Right lobe of liver (tissue), 6 donors: ENCODE results near the gene TRPT1. TPM values are rescaled to one million over a fixed set of nuclear protein-coding genes. Genes with fewer than 3 reads are reported as not detected.

Experiments used
- ATAC-seq, 4 donors: fragments of 200-7000 bp; cut with Tn5 transposase; one replicate each; pipeline ENCODE4 v1.9.1; 2020; ENCODE audit warnings: mild to moderate bottlenecking in 4 of 4, moderate library complexity in 4 of 4
- DNase-seq, 3 donors: peaks; one replicate each; pipeline ENCODE4 v3.0.0-alpha.2; 2020
- H3K27ac ChIP-seq, 3 donors: fragments of 200-600 bp; one replicate each; pipeline ENCODE4 v1.8.0; 2022
- H3K27me3 ChIP-seq, 2 donors: fragments of 200-600 bp; one replicate each; pipeline ENCODE4 v1.8.0; 2022
- H3K36me3 ChIP-seq, 4 donors: fragments of 200-600 bp; sonication (generic) in 1 of 4; one replicate each; pipeline versions ENCODE4 v1.5.1 to v1.8.0; 2017 to 2022; ENCODE audit warnings: control low read depth in 1 of 4
- H3K4me1 ChIP-seq, 4 donors: fragments of 200-600 bp; sonication (generic) in 1 of 4; one replicate each; pipeline versions ENCODE4 v1.5.1 to v1.8.0; 2017 to 2022; ENCODE audit warnings: control low read depth in 1 of 4
- H3K4me3 ChIP-seq, 3 donors: fragments of 200-600 bp; one replicate each; pipeline ENCODE4 v1.8.0; 2022
- H3K9me3 ChIP-seq, 4 donors: fragments of 200-600 bp; sonication (generic) in 1 of 4; one replicate each; pipeline versions ENCODE4 v1.5.1 to v1.8.0; 2017 to 2022; ENCODE audit warnings: control low read depth in 1 of 4
- POLR2A ChIP-seq: fragments of 450-650 bp; IDR thresholded peaks from one replicate; pipeline ENCODE4 v1.6.1; 2017; ENCODE audit warnings: antibody characterized with exemption, mild to moderate bottlenecking
- WGBS: methylation state at CpG from one replicate; pipeline ENCODE4 v1.1.6; 2018; ENCODE audit warnings: low coverage, low lambda C conversion rate; ENCODE audit not compliant: insufficient coverage; ENCODE audit errors: missing lambda C conversion rate; 5-methylcytosine and 5-hydroxymethylcytosine counted together
- intact Hi-C, 2 donors: fragments of 100-400 bp; cut with DNase I; formaldehyde crosslinking; loops; one replicate each; pipeline versions ENCODE4 v1.11.2 to v1.14.1; 2022
- total RNA-seq, 6 experiments: library from RNA; depleted of rRNA in 2 of 6; stranded (reverse); fragments of >200 nt in 2 of 6; fragmentation: NEBNext Ultra II Directional in 3 of 6; extraction: Animal tissue kit (Norgen Biotek cat#: 25700) in 3 of 6; gene quantifications; one replicate each; pipeline versions ENCODE4 v1.1.0 to v1.2.4, GENCODE V29; 2016 to 2023
- TF ChIP-seq, protein P1 (sequence below), 4 donors: fragments of 200-600 bp in 3 of 4; fragments of 450-650 bp in 1 of 4; IDR thresholded peaks; one replicate each; pipeline versions ENCODE4 v1.5.1 to v1.8.0; 2016 to 2022; ENCODE audit warnings: antibody characterized with exemption in 4 of 4, mild to moderate bottlenecking in 2 of 4
- donor health status: DM: no; HTN: yes; CAD: no.
- donor health status: DM: no; HTN: no; CAD: no.
- donor health status: DM: no; HTN: no; CAD: no.
- donor health status: DM: no; HTN: yes; CAD: no.
- donor health status: DM: no; HTN: yes; CAD: no.

Gene TRPT1
- total RNA-seq, 6 experiments from 2014 or later, result 13.5 to 29.6 (median 18.9) TPM

DNA sequence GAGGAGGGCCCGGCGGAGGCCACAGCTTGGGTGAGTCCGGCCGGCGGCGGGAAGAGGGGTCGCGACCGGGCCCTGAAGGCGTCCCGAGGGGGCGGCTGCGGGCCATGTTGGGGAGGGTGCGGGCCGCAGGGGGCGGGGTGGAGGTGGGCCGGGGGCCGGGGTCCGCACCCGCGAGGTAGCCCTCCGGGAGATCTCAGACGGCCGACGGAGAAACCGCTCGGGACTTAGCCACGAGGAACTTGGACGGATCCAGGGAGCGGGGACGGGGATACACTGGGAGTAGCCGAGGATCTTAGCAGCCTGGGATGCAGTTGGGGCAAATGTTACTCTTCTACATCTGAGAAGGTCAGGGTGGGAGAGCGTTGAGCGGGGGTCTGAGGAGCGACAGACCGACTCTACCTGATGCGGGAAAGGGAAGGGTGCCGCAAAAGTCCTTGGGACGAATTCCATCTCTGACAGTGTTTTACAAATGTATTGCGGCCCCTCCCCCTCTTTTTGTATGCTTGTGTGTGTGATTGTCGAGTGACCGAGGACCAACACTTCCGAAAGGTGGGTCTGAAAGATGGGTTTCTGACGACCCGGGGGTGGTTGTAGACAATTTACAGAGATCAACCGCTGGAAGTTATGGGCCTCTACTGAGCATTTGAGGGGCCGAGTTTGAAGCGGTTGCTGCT is 39.4 kb downstream of the TRPT1 start:
- Histone ChIP-seq H3K9me3 (no peaks in the 10 kb centered on the region), H3K4me3 (no peak overlapping the region), H3K27me3 (no peaks in the 10 kb centered on the region), H3K36me3 (no peaks in the 10 kb centered on the region), H3K27ac (no peak overlapping the region), H3K4me1 (peaks cover 0 to 42% (median 4%) of the 10 kb centered on the region in 4 donors)
- intact Hi-C loops, result no loop called here
- TF ChIP-seq, protein P1, sequence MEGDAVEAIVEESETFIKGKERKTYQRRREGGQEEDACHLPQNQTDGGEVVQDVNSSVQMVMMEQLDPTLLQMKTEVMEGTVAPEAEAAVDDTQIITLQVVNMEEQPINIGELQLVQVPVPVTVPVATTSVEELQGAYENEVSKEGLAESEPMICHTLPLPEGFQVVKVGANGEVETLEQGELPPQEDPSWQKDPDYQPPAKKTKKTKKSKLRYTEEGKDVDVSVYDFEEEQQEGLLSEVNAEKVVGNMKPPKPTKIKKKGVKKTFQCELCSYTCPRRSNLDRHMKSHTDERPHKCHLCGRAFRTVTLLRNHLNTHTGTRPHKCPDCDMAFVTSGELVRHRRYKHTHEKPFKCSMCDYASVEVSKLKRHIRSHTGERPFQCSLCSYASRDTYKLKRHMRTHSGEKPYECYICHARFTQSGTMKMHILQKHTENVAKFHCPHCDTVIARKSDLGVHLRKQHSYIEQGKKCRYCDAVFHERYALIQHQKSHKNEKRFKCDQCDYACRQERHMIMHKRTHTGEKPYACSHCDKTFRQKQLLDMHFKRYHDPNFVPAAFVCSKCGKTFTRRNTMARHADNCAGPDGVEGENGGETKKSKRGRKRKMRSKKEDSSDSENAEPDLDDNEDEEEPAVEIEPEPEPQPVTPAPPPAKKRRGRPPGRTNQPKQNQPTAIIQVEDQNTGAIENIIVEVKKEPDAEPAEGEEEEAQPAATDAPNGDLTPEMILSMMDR (IDR thresholded peaks at IDR 0.05), result no peak
- TF ChIP-seq POLR2A, result no peak
- peak in 1 of 3 donors; percentile 56 for DNase-seq
- no peak for ATAC-seq
- 1% methylated on average over 30 of the region's 48 CpGs for WGBS

DNA sequence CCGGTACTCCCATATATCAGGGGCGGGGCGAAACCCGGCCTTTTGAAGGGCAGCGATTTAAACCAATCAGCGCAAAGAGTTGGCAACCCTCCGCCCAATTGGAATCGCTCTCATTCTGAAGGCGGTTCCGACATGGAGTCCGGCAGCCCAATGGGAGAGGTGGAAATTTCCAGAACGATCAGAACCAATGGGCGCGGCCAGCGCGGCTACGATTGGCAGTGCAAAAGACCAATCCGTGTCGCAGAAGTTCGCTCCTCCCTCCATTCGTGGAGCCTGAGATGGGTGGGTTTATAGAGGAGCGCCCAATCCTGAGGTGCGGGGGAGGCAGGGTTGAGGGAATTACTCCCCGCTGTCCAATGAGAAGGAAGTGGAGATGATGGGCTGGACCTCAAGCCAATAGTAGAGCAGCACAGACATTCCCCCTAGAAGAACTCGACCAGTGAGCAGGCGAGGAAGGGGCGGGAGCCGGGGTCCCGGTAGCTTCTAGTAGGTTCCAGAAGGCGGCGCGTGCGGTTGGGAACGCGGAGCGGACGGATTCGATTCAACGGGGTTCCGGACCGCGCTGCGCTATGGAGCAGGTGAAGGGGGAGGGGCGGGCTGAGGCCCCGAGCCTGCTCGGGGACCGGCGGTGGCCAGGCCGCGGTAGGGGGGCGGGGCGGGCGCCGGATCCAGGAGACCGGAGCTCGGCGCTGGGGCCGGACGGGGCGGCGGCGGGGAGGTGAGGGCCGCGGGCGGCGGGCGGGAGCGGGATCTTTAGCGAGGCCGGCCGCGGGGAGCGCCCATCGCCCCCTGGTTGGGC is 40.1 kb downstream of the TRPT1 start, which contains the start of gene STIP1:
STIP1 (plus strand) TSS at position 479 of the 799 bp plus-strand sequence; CDS start at position 570, 91 bp downstream.
- no peaks in the 10 kb centered on the region for H3K36me3 ChIP-seq
- H3K4me3 ChIP-seq, result peak within 1 kb of the TSS; percentile 55 to 65 (median 58)
- TF ChIP-seq, protein P1 (IDR thresholded peaks at IDR 0.05), result peak in 1 of 4 donors; percentile 6
- TF ChIP-seq POLR2A, result no peak
- intact Hi-C loops, result no loop called here
- H3K4me1 ChIP-seq, result peaks cover 0 to 40% (median 4%) of the 10 kb centered on the region in 4 donors
- no peaks in the 10 kb centered on the region for H3K9me3 ChIP-seq
- peak within 1 kb of the TSS; percentile 95 to 99 (median 98) for H3K27ac ChIP-seq
- H3K27me3 ChIP-seq, result no peaks in the 10 kb centered on the region
- peak; percentile 97 to 99 (median 99) for DNase-seq
- WGBS, result 0% methylated on average over 31 of the region's 74 CpGs
- ATAC-seq, result peak; percentile 82 to 94 (median 90)

DNA sequence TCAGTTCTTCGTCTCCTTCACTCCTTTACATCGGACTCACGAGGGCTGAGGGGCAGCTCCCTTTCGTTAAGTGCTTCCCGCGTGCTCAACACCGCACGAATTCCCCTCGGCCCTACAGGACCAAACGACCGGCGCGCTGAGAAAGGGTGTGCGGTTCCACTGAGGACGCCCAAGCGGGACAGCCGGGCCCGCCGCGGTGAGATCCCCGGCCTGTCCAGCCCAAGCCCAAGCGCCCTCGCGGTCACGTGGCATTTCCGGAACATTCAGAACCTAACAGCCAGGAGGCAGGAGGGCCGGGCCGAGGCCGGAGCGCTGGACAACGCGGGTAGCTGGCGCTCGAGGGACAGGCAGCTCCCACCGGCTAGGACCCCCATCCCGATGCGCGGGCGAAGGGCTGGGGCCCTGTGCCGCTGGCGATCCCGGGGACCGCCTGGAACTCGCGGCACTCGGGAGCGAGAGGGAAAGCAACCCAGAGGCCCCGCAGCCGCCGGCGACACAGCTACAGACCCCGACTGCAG is 40.8 kb downstream of the TRPT1 start:
- peaks cover 0 to 35% (median 4%) of the 10 kb centered on the region in 4 donors for H3K4me1 ChIP-seq
- intact Hi-C loops, result no loop called here
- no peaks in the 10 kb centered on the region for H3K9me3 ChIP-seq
- H3K36me3 ChIP-seq, result no peaks in the 10 kb centered on the region
- peak overlapping the region; percentile 55 to 65 (median 58) for H3K4me3 ChIP-seq
- DNase-seq, result peak; percentile 87 to 92 (median 91)
- H3K27me3 ChIP-seq, result no peaks in the 10 kb centered on the region
- TF ChIP-seq POLR2A, result peak; percentile 99
- TF ChIP-seq, protein P1 (IDR thresholded peaks at IDR 0.05), result peak in 3 of 4 donors; percentile 24 to 38 (median 25)
- peak overlapping the region; percentile 95 to 99 (median 98) for H3K27ac ChIP-seq
- no CpG with 5 or more reads among the region's 52 CpGs for WGBS
- ATAC-seq, result peak; percentile 50 to 68 (median 58)

DNA sequence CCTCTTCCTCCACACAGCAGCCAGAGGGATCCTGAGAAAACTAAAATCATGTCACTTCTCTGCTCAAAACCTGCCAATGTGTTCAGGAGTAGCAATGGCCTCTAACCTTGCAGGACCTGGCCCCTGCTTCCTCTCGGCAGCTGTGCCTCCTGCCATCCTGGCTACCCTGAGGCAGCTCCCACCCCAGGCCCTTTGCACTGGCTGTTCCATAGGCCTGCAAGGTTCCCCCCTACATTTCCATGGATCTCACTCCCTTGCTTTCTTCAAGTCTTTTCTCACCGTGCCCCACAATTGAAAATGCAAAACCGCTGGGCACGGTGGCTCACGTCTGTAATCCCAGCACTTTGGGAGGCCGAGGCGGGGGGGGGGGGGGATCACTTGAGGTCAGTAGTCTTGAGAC is 42.1 kb downstream of the TRPT1 start:
- DNase-seq, result no peak
- H3K27ac ChIP-seq, result no peak overlapping the region
- WGBS, result 83% methylated on average over 7 of the region's 7 CpGs
- intact Hi-C loops, result no loop called here
- H3K4me1 ChIP-seq, result peaks cover 0 to 22% (median 0%) of the 10 kb centered on the region in 4 donors
- H3K27me3 ChIP-seq, result no peaks in the 10 kb centered on the region
- H3K36me3 ChIP-seq, result no peaks in the 10 kb centered on the region
- H3K4me3 ChIP-seq, result no peak overlapping the region
- H3K9me3 ChIP-seq, result no peaks in the 10 kb centered on the region
- ATAC-seq, result no peak
- TF ChIP-seq, protein P1 (IDR thresholded peaks at IDR 0.05), result no peak
- TF ChIP-seq POLR2A, result no peak
